Superior temporal gyrus (tissue), 1 donor: ENCODE data around the gene FAM186B.

Source experiments
- DNase-seq: peaks from one replicate; pipeline ENCODE4 v3.0.0-alpha.2; 2016; ENCODE audit errors: extremely low spot score

FAM186B gene

GRCh38 chr12:49537752-49538509 lies 67.5 kb downstream of the FAM186B start:
- DNase-seq: no peak
